ENCODE data around the gene PAPPA2. TPM values are rescaled to one million over a fixed set of nuclear protein-coding genes. Genes with fewer than 3 reads are reported as not detected.
"Not testable (repeated sequence)": the region's sequence is repeated elsewhere in the genome, so short reads cannot be mapped to it uniquely, and the experiment has no call there.

The PAPPA2 gene
- polyA plus RNA-seq (2012; ENCODE audit: missing spikeins): not detected

- DNase-seq (ENCODE audit: insufficient read length) (no peak), FAIRE-seq (no peak)
- TF ChIP-seq TAF1 (IDR thresholded peaks at IDR 0.05; ENCODE audit: borderline replicate concordance, low read depth, low read length) (no peak), POLR2A (IDR thresholded peaks at IDR 0.05; ENCODE audit: low read depth, low read length) (no peak), POLR2AphosphoS5 (IDR thresholded peaks at IDR 0.05; ENCODE audit: low read depth, low read length) (no peak)
Measured at GRCh38 chr1:176462674-176463378, at the start of gene PAPPA2. Gene PAPPA2, plus strand, starts transcription at chr1:176463175. Its CDS starts 93,148 bp downstream, at chr1:176556323.

GRCh38 chr1:176416777-176417176, 46.2 kb upstream of the PAPPA2 start:
- DNase-seq (ENCODE audit: insufficient read length) (no peak), FAIRE-seq (no peak)

GRCh38 chr1:176419608-176420007, 43.4 kb upstream of the PAPPA2 start:
- DNase-seq (ENCODE audit: insufficient read length); FAIRE-seq: not testable (repeated sequence)

More at GRCh38 chr1:176416777-176417176, 46.2 kb upstream of the PAPPA2 start:
- TF ChIP-seq TAF1 (IDR thresholded peaks at IDR 0.05; ENCODE audit: borderline replicate concordance, low read depth, low read length) (no peak), POLR2AphosphoS5 (IDR thresholded peaks at IDR 0.05; ENCODE audit: low read depth, low read length) (no peak), POLR2A (IDR thresholded peaks at IDR 0.05; ENCODE audit: low read depth, low read length) (no peak)

GRCh38 chr1:176434234-176434633, 28.7 kb upstream of the PAPPA2 start:
- no peak for FAIRE-seq
- no peak for DNase-seq (ENCODE audit: insufficient read length)
- TF ChIP-seq POLR2A (IDR thresholded peaks at IDR 0.05; ENCODE audit: low read depth, low read length): no peak
- TF ChIP-seq TAF1 (IDR thresholded peaks at IDR 0.05; ENCODE audit: borderline replicate concordance, low read depth, low read length): no peak
- no peak for TF ChIP-seq POLR2AphosphoS5 (IDR thresholded peaks at IDR 0.05; ENCODE audit: low read depth, low read length)

- TF ChIP-seq POLR2AphosphoS5 (IDR thresholded peaks at IDR 0.05; ENCODE audit: low read depth, low read length): no peak
- TF ChIP-seq POLR2A (IDR thresholded peaks at IDR 0.05; ENCODE audit: low read depth, low read length): no peak
- no peak for TF ChIP-seq TAF1 (IDR thresholded peaks at IDR 0.05; ENCODE audit: borderline replicate concordance, low read depth, low read length)
- DNase-seq (ENCODE audit: insufficient read length) (no peak), FAIRE-seq (no peak)
Measured at GRCh38 chr1:176436251-176436650, 26.7 kb upstream of the PAPPA2 start.

- TF ChIP-seq POLR2A (IDR thresholded peaks at IDR 0.05; ENCODE audit: low read depth, low read length) (no peak), POLR2AphosphoS5 (IDR thresholded peaks at IDR 0.05; ENCODE audit: low read depth, low read length) (no peak), TAF1 (IDR thresholded peaks at IDR 0.05; ENCODE audit: borderline replicate concordance, low read depth, low read length) (no peak)
- DNase-seq (ENCODE audit: insufficient read length) (no peak), FAIRE-seq (no peak)
Measured at GRCh38 chr1:176440176-176440575, 22.8 kb upstream of the PAPPA2 start.

- no peak for FAIRE-seq
- TF ChIP-seq POLR2AphosphoS5 (IDR thresholded peaks at IDR 0.05; ENCODE audit: low read depth, low read length): no peak
- TF ChIP-seq TAF1 (IDR thresholded peaks at IDR 0.05; ENCODE audit: borderline replicate concordance, low read depth, low read length): no peak
- no peak for TF ChIP-seq POLR2A (IDR thresholded peaks at IDR 0.05; ENCODE audit: low read depth, low read length)
- no peak for DNase-seq (ENCODE audit: insufficient read length)
Measured at GRCh38 chr1:176444286-176444685, 18.7 kb upstream of the PAPPA2 start.

GRCh38 chr1:176445402-176445801, 17.6 kb upstream of the PAPPA2 start:
- no peak for DNase-seq (ENCODE audit: insufficient read length)
- no peak for FAIRE-seq
- TF ChIP-seq POLR2AphosphoS5 (IDR thresholded peaks at IDR 0.05; ENCODE audit: low read depth, low read length): no peak
- no peak for TF ChIP-seq POLR2A (IDR thresholded peaks at IDR 0.05; ENCODE audit: low read depth, low read length)
- no peak for TF ChIP-seq TAF1 (IDR thresholded peaks at IDR 0.05; ENCODE audit: borderline replicate concordance, low read depth, low read length)

GRCh38 chr1:176448340-176448739, 14.6 kb upstream of the PAPPA2 start:
- DNase-seq (ENCODE audit: insufficient read length) (no peak), FAIRE-seq (no peak)
- TF ChIP-seq POLR2AphosphoS5 (IDR thresholded peaks at IDR 0.05; ENCODE audit: low read depth, low read length) (no peak), TAF1 (IDR thresholded peaks at IDR 0.05; ENCODE audit: borderline replicate concordance, low read depth, low read length) (no peak), POLR2A (IDR thresholded peaks at IDR 0.05; ENCODE audit: low read depth, low read length) (no peak)

- TF ChIP-seq POLR2AphosphoS5 (IDR thresholded peaks at IDR 0.05; ENCODE audit: low read depth, low read length) (no peak), POLR2A (IDR thresholded peaks at IDR 0.05; ENCODE audit: low read depth, low read length) (no peak), TAF1 (IDR thresholded peaks at IDR 0.05; ENCODE audit: borderline replicate concordance, low read depth, low read length) (no peak)
- no peak for DNase-seq (ENCODE audit: insufficient read length)
- no peak for FAIRE-seq
Measured at GRCh38 chr1:176450526-176450925, 12.4 kb upstream of the PAPPA2 start.

GRCh38 chr1:176451741-176452140, 11.2 kb upstream of the PAPPA2 start:
- not testable (repeated sequence) for DNase-seq (ENCODE audit: insufficient read length); FAIRE-seq

GRCh38 chr1:176456795-176457194, 6.2 kb upstream of the PAPPA2 start:
- TF ChIP-seq POLR2AphosphoS5 (IDR thresholded peaks at IDR 0.05; ENCODE audit: low read depth, low read length) (no peak), TAF1 (IDR thresholded peaks at IDR 0.05; ENCODE audit: borderline replicate concordance, low read depth, low read length) (no peak), POLR2A (IDR thresholded peaks at IDR 0.05; ENCODE audit: low read depth, low read length) (no peak)
- no peak for FAIRE-seq
- DNase-seq (ENCODE audit: insufficient read length): no peak
